Mucosa of gallbladder (tissue), 1 donor: ENCODE measurements around the gene GNPTAB. TPM values are rescaled to one million over a fixed set of nuclear protein-coding genes. Genes with fewer than 3 reads are reported as not detected.

ENCODE experiments used
- DNase-seq: peaks from one replicate; pipeline ENCODE4 v3.0.0-alpha.2; 2020; ENCODE audit warnings: low spot score
- total RNA-seq: library from RNA; stranded (reverse); gene quantifications from one replicate; pipeline ENCODE4 v1.2.1, GENCODE V29; 2021
- donor health status: DM: no; HTN: no; CAD: no.

The GNPTAB gene
- total RNA-seq, 1 donor from 2014 or later: 42.0 TPM

DNA sequence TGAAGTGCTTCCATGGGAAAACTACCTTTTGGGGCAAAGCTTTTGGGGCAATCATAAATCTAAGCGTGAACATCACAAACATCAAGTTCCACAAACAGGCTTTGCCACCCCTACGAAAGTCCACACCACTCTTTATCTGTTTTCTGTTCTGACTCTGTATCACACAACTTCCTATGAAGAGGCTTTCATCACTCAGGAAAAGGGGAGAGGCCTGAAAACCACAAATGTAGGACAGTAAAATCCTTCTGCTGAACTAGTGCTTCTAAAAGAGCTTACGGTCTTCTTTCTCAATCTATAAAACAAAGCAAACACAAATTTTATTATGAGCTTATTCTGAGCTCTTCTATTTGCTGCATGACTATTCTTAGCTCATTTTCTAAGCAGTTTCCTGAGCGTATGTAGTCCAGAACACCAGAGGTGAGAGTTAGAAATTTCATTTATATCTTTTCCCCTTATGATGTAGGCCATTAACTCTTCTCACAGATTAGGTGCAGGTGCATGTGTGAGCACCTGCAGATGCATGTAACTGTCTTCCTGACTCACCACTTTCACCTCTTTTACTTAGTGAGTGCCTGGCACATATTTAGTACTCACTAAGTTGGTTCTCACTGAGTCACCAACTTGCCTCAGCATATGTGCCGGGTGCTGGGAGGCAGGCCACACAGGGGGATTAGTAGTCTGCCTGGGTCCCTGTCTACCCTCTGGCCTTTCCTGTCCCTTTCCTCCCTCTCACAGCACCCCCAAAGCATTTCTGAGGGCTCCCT, 58.6 kb downstream of the GNPTAB start:
- no peak for DNase-seq

DNA sequence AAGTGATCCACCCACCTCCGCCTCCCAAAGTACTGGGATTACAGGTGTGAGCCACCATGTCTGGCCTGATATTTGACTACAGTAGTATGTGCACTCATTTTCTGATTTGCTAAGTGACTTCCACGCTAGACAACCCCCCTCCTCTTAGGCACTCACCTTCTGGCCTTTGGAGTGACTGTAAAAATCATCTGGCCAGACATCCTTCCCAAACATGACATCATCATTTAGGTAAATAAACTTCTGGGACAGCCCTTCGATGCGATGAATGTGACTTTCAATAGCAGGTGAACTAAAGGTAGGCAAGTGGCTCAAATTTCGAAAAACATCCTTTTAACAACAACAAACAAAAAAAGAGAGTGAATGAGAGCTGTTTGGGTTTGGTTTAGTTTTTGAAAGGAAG, 60.9 kb downstream of the GNPTAB start:
- no peak for DNase-seq

DNA sequence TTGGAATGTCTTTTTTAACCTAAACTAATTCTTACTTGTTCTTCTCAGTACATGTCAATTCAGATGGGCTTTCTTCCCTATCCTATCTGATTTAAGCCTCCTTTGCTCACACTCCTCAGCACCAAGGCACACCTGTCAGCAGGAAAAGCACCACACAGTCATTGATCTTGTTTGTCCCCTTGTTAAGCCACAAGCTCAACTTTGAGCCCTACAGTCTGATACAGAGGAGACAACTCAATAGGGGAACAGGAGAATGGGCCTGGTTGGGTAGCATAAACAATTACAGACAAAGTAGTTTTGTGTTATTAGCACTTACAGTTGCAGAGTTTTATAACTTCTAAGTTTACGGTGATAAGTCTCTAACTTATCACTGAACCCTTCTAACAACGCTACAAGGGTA, 62.0 kb downstream of the GNPTAB start:
- no peak for DNase-seq

DNA sequence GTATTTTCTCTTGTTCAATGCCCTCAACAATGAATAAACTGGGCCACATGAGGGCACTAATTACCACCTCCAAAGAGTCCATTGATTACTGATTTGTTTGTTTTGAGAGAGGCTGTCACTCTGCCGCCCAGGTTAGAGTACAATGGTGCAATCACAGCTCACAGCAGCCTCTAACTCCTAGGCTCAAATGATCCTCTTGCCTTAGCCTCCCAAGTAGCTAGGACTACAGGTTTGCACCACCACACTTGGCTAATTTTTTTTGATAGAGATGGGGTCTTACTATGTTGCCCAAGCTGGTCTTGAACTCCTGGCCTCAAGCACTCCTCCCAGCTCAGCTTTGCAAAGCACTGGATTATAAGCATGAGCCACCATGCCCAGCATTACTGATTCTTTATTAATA, 63.2 kb downstream of the GNPTAB start:
- no peak for DNase-seq

DNA sequence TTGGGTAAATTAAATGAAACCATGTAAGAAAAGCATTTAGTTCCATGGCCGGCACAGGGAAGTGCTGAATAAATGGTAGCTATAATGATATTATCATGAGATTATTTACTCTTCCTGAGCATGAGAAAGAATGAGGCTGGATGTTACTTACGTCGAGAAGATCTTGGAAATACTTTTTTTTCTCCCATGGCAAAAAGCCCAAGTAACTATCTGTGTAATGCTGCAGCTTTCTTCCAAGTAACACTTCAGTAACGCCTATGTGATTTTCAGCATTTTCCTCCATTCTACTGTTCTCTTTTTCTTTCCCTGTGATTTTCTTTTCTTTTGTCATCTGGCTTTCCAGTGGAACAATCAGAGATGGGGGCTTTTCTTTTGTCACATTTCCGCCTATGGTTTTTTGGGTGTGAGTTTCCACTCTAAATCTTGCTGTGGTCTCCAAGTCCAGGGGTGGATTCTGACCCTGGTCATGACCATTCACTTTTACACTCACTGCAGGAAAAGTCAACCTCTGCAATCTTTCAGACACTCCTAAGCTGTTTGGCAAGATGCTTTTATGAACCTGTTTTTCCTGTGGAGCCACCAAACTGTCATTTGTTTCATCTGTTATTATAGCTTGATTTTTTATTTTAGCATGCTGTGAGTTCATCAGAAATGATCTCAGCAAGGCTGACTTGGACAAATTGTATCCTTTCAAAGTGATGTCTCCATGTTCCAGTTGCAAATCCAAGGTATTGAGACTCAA, 66.5 kb downstream of the GNPTAB start:
- DNase-seq: no peak

DNA sequence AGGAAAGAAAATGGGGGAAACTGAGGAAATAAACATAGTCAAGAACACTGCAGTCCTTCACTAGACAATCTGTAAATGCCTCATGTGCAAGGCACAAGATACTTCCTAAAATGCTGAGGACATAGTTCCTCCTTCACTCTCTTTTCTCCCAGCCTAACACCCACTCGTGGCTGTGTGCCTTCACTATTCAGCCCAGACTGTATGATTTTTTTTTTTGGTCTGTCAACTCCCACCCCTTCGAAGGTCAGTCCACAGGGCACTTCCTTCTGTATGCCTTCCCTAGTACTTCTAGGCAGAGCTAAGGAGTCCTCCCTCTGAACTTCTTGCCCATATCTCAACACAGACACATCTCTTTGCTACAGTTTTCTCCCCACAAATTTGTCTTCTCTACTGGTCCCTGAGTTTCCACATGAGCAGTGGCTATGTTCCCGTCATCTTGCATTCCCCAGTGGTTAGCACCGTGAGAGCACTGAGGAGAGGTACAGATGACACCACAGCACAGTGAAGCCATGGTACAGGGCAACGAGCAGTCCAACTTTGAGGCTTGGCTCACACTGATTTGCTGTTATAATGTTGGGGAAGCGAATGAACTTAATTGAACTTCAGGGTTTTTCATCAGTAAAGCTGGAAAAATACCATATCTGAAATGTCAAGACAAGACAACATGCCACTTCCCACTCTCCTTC, 67.4 kb downstream of the GNPTAB start:
- DNase-seq: no peak

DNA sequence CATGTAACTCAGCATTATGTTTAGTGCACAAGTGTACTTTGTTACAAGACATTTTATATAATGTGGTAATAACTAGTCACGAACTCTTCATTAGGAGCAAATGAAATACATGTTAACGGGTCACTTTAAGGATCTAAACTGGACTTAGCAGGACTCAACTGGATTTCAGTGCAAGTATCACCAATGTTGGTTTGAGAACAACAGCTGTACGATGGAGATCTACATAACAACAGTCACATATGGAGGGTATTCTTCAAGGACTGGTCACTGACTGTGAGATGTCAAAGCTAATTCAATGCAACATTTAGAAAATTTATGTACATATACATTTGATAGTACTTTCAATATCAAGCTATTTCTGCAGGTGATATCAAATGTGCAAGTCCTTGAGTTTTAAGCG, 69.0 kb downstream of the GNPTAB start:
- DNase-seq: no peak

DNA sequence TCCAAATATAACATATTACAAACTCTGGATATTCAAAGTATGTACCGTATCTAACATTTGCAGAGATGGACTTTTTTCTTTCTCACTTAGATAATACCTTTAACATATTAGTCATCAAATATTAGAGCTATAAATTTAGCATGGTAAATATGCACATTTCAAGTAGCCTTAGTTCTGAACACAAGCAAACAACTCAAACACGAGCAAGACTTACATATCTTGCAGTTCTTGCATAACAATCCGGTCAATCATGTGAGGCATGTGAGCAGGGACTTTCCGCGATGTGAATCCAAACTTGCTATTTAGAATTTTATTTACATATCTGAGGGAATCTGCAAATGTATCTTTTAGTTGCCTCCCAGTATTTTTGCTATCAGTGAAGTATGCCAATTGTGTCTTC, 69.4 kb downstream of the GNPTAB start:
- no peak for DNase-seq

DNA sequence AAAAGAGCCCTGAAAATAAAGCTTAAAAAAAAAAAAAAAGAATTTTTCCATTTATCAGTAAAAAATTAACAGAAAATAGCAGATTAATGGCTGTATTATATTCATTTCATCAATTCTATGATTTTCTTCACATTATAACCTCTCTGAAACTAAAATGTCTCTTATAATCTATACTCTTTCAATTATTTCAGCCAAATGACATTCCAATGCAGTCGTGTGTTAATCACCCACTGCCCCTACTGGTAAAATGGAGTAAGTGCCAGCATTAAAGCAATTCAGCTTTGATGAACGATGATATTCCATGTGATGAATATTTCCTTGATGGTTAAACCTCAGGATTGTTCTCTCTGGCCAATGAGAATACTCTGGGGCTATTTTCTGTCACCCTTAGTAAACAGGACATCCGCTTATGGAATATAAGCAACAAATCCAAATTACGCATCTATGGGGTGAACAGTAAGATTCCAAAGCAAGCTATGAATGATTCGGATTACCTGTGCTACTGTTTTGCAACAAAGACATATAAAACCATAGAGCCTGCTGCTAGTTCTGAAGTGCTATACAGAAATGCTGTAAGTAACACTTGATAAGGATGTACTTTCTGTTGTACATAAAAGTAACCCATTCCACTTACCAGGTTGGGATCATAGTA, 71.2 kb downstream of the GNPTAB start:
- DNase-seq: no peak

DNA sequence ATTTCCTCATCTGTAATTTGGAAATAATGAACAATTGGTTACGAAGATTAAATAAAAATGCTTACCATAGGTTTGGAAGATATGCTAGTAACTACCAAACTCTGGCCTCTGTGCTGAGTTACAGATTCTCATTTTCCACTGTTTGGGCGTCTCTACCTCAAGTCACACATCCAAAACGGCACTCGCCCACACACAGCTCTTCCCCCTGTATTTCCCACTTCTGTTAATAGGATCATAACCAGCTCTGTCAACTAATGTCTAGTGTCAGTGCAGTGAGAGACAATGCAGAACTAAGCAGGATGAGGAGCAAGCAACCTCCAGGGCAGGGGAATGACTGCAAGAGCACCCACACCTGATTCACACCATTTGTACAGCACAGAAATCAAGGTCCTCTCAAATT, 80.6 kb downstream of the GNPTAB start:
- DNase-seq: no peak

DNA sequence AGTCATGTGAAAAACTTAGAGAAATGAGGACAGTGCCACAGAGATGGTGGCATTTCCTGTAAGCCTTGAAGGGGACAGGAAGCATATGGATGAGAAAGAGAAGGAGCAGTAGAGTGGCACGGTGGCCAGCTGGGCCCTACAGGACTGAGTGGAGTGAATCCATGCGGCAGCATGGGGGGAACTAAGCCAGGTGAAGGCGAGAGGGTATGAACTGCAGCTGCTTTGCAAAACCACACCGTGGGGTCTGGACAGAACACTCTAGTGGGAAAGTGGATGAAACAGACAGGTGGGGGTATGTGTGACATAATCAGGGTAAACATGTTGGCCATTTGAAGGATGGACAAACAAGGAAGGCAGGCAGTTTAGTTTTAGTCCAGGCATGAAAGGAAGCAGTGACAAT, 81.1 kb downstream of the GNPTAB start:
- DNase-seq: no peak

DNA sequence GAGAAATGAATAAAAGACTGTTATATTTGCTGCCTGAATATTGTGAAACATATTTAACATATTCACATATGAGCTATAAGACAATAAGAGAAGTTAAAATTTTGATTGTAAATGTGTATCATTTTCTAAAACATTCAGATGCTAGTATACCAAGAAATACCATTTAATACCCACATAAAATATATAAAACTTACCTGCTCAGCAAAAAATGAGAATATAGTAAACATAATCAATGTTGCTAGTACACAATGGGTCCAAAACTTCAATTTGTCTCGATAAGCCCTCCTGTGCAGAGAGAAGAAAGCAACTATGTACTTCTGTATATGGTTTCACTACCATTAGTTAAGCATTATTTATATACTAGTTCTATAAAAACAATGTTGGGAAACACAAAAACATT, 81.9 kb downstream of the GNPTAB start:
- no peak for DNase-seq

DNA sequence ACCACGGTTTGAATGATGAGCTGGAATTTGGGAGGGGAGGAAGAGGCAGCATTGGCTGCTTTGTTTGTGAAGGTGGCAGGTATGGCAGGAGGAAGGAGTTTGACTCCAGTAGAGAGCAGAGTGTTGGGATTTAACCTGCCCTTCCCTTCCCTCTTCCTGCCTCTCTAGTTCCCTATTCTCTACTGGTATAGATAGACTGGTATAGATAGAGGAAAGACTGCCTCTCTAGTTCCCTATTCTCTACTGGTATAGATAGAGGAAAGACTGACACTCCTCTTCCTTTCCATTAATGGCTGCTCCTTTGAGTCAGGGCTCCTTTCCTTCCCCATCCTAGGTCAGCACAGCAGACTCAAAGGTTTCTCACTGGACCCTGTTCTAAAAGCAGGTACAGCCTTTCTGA, 83.1 kb downstream of the GNPTAB start:
- DNase-seq: no peak

DNA sequence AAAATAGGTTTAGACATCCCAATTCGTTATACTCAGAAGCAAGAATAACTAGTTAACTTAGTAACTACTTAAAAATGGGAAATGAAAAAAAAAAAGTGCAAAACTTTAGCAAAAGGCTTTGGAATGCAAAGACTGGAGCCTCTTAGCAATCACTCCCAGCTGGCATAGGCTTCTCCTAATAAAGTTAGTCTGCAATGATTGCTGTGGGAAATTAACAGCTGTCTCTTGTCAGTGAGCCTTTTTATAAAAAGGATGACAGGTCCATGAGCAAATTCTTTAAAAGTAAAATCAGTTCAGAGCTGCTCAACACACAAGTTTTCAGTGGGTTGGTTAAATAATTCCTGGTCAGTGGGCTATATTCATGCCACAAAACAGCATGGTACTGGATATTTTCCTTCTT, 84.1 kb downstream of the GNPTAB start:
- no peak for DNase-seq

DNA sequence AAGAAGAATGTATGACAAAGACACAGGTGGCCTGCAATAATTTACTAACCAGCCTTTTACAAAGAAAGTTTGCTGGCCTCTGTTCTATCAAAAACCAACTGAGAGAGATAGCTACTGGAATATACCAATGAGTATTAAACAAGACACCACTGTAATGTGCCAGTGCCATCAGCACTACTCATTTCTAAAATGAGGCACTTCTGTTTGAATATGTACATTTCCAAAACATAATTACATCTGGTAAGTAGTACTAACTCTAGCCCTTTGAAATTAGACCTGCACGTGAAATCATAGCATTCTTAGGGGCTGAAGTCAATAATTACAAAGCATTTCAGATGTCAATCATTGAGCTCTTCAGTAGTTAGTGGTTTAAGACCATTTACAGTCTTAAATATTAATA, 84.6 kb downstream of the GNPTAB start:
- DNase-seq: no peak

DNA sequence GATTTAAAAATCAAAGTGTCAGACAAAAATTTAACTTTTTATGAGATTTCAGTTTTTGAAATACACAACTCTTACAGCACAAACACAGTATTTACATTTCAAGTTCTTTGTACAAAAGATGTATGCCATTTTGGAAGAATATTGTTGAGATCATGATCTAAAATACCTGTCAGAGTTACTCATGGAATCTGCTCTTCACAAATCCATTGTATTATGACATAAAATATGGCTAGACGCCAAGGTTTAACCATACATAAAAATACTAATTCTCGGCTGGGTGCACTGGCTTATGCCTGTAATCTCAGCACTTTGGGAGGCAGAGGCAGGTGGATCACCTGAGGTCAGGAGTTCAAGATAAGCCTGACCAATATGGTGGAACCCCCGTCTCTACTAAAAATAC, 85.3 kb downstream of the GNPTAB start:
- no peak for DNase-seq

DNA sequence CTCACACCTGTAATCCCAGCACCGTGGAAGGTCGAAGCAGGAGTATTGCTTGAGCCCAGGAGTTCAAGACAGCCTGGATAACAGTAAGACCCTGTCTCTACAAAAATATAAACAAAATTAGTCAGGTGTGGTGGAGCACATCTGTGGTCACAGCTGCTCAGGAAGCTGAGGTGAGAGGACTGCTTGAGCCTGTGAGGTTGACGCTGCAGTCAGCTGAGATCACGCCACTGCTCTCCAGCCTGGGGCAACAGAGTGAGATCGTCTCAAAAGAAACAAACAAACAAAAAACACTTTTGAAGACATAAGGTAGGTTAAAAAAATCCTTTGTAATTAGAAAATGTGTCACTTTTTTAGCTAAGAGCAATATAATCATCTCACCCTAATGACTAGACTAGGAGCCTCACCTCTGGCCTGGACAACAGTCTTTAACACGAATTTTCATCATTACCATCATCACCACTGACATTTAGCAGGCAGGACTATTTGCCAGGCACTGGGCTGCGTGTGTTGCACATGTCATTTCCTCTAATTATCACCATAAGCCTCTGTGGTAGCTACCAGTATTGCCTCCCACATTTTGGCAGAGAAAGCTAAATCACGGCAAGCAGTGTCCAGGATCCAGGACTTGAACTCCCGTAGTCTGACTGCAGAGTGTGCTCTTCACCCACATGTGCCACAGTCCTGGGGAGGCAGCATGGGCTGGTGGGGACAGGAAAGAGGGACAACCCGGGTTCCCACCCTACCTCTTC, 86.9 kb downstream of the GNPTAB start:
- no peak for DNase-seq

DNA sequence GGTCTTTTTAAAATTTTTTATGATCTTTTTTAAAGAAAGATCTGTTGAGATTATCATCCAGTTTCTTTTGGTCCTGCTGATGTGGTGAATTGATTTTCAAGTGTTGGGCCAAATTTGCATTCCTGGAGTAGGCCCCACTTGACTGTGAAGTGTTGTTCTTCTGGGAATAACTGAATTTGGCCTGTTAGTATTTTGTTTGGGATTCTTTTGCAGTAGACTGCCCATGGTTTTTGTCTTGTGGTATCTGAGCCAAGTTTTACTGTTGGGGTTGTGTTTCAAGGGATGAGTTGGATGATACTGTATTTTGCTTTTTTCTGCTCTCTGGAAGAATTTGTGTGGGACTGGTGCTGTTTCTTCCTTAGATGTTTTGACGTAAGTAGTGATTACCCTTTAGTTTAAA, 87.5 kb downstream of the GNPTAB start:
- no peak for DNase-seq

DNA sequence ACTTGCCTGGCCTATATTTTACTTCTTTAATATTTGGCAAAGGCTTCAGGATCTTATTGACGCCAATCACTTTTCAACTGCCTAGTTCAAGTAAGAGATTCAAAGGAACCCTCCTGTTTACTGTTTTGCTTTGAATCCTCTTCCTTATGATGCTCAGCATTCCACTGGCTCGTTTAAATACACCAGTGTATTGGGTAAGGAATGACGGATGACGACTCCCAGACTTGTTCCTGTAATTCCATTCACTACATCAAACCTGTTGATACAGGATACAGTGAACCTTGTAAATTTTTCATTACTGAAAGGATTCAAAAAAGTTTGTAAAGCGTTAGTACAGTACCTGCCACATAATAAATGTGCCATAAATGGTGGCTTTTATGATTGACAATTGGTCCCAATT, 89.8 kb downstream of the GNPTAB start:
- DNase-seq: no peak

DNA sequence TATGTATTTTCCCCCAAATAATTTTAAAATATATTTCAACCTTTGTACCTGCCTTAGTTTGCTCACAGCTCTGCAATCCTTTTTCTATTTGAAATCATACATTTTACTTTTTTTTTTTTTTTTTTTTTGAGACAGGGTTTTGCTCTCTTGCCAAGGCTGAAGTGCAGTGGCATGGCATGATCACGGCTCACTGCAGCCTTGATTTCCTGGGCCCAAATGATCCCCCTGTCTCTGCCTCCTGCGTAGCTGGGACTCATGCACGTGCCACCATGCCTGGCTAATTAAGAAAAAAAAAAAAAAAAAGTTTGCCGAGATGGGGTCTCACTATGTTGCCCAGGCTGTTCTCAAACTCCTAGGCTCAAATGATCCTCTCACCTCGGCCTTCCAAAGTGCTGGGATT, 90.2 kb downstream of the GNPTAB start:
- DNase-seq: no peak

DNA sequence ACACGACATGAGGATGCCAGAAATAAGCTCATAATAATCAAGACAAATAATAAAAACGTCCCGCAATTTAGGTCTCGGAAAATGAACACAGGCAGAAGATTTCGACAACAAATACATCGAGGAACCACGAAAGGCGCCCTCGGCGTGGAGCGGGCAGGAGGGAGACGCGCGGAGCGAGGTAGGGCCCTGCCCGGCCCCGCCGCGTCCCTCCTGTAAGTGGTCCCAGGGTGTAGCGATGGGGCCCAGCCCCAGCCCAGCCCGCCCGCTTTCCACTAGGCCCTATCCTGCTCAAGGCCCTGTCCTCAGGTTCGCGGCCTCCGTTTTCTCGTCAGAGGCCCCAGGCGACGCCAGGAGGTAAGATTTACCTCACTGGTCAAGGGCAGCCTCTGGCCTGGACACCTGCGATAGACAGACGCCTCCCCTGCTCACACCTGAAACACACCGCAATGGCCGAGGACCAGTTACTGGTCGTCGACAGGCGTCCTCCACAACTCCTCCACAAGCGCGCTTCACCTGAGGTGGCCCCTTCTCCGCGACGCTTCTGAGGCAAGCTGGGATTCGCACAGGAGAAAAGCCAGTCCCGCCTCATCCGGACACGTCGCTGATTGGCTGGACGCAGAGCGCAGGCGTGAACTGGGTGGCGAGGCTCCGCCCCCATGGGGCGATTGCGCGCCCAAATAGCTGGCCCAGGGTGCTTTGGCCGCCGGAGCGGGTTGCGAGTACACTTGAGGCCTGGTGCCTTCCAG, 91.7 kb downstream of the GNPTAB start, which contains the start of gene SYCP3:
SYCP3 (minus strand) TSS at position 543 of the 746 bp plus-strand sequence. CDS start 1,527 bp downstream, outside the sequence.
- no peak for DNase-seq
